Glomerular visceral epithelial cell (primary cell): ENCODE results near the gene PTK7.

Experiments used
- DNase-seq: peaks from one replicate; pipeline ENCODE4 v3.0.0-alpha.2; 2016; ENCODE audit errors: extremely low spot score

The PTK7 gene

GRCh38 chr6:43144879-43145278 lies 68.8 kb downstream of the PTK7 start:
- DNase-seq, result no peak

GRCh38 chr6:43146261-43146660 lies 70.1 kb downstream of the PTK7 start:
- DNase-seq, result no peak

- no peak for DNase-seq
Measured at GRCh38 chr6:43146709-43147688, 70.9 kb downstream of the PTK7 start.

- DNase-seq, result no peak
Measured at GRCh38 chr6:43147691-43148477, 71.8 kb downstream of the PTK7 start.

- DNase-seq, result no peak
Measured at GRCh38 chr6:43149265-43149664, 73.2 kb downstream of the PTK7 start.

GRCh38 chr6:43150051-43150751 lies 74.1 kb downstream of the PTK7 start:
- no peak for DNase-seq

GRCh38 chr6:43159599-43159998 lies 83.5 kb downstream of the PTK7 start:
- DNase-seq, result no peak

GRCh38 chr6:43163899-43164298 lies 87.8 kb downstream of the PTK7 start:
- no peak for DNase-seq

GRCh38 chr6:43170417-43170930 lies 94.4 kb downstream of the PTK7 start:
- DNase-seq, result no peak

- DNase-seq, result peak; percentile 100
Measured at GRCh38 chr6:43170931-43171706, 95.0 kb downstream of the PTK7 start, which contains the start of gene SRF. Gene SRF, plus strand, starts transcription at chr6:43171269. Its CDS starts 388 bp downstream, at chr6:43171657.

- DNase-seq, result no peak
Measured at GRCh38 chr6:43171707-43172103, 95.6 kb downstream of the PTK7 start.

GRCh38 chr6:43172104-43173007 lies 96.2 kb downstream of the PTK7 start:
- peak; percentile 50 for DNase-seq

- DNase-seq, result no peak
Measured at GRCh38 chr6:43173591-43174262, 97.6 kb downstream of the PTK7 start.

GRCh38 chr6:43174263-43175112 lies 98.4 kb downstream of the PTK7 start:
- peak; percentile 99 for DNase-seq

GRCh38 chr6:43175676-43176422 lies 99.7 kb downstream of the PTK7 start:
- no peak for DNase-seq

GRCh38 chr6:43176423-43176786 lies 100.3 kb downstream of the PTK7 start:
- DNase-seq, result no peak

GRCh38 chr6:43178150-43178549 lies 102.0 kb downstream of the PTK7 start:
- no peak for DNase-seq
